Neural progenitor cell (in vitro differentiated cells): ENCODE results near the gene PHEX. TPM values are rescaled to one million over a fixed set of nuclear protein-coding genes. Genes with fewer than 3 reads are reported as not detected.

Experiments used
- DNase-seq: peaks from one replicate; pipeline ENCODE4 v3.0.0-alpha.2; 2016; ENCODE audit warnings: low spot score
- H2AFZ ChIP-seq: fragments of 200-600 bp; sonication (generic); replicated peaks from 2 replicates; pipeline ENCODE4 v1.6.1; 2016; ENCODE audit warnings: antibody characterized with exemption
- H3F3A ChIP-seq: fragments of 200-600 bp; sonication (generic); 2 replicates; pipeline ENCODE4 v1.6.1; 2016; ENCODE audit warnings: antibody characterized with exemption, low read depth
- H3K27ac ChIP-seq: fragments of 200-600 bp; sonication (generic); 2 replicates; pipeline ENCODE4 v1.5.1; 2016; ENCODE audit warnings: mild to moderate bottlenecking
- H3K27me3 ChIP-seq: fragments of 200-600 bp; sonication (generic); 2 replicates; pipeline ENCODE4 v1.6.1; 2016; ENCODE audit warnings: mild to moderate bottlenecking, moderate library complexity
- H3K36me3 ChIP-seq: fragments of 200-600 bp; sonication (generic); 2 replicates; pipeline ENCODE4 v1.5.1; 2016
- H3K4me1 ChIP-seq: fragments of 200-600 bp; sonication (generic); 2 replicates; pipeline ENCODE4 v1.6.1; 2016; ENCODE audit warnings: mixed run types
- H3K4me2 ChIP-seq: fragments of 200-600 bp; sonication (generic); 2 replicates; pipeline ENCODE4 v1.6.1; 2016
- H3K4me3 ChIP-seq: fragments of 200-600 bp; sonication (generic); 2 replicates; pipeline ENCODE4 v1.5.1; 2016
- H3K79me2 ChIP-seq: fragments of 200-600 bp; sonication (generic); 2 replicates; pipeline ENCODE4 v1.6.1; 2016; ENCODE audit warnings: low read depth
- H3K9ac ChIP-seq: fragments of 200-600 bp; sonication (generic); 2 replicates; pipeline ENCODE4 v1.6.1; 2016
- H3K9me3 ChIP-seq: fragments of 200-600 bp; sonication (generic); 2 replicates; pipeline ENCODE4 v1.5.1; 2016; ENCODE audit warnings: low read depth
- H4K20me1 ChIP-seq: fragments of 200-600 bp; sonication (generic); 2 replicates; pipeline ENCODE4 v1.6.1; 2016; ENCODE audit warnings: low read depth
- H3K27ac Mint-ChIP-seq: 3 replicates; pipeline ENCODE4 v1.8.0; 2021; ENCODE audit warnings: mixed read lengths
- H3K27me3 Mint-ChIP-seq: 2 replicates; pipeline ENCODE4 v1.8.0; 2022; ENCODE audit warnings: low read depth, mild to moderate bottlenecking, inconsistent platforms, moderate library complexity, mixed read lengths; ENCODE audit not compliant: insufficient read depth
- H3K36me3 Mint-ChIP-seq: 3 replicates; pipeline ENCODE4 v1.8.0; 2021; ENCODE audit warnings: mixed read lengths
- H3K4me1 Mint-ChIP-seq: 3 replicates; pipeline ENCODE4 v1.8.0; 2021; ENCODE audit warnings: mixed read lengths
- H3K4me3 Mint-ChIP-seq: 3 replicates; pipeline ENCODE4 v1.8.0; 2021; ENCODE audit warnings: mild to moderate bottlenecking, moderate library complexity, mixed read lengths
- H3K9me3 Mint-ChIP-seq: 3 replicates; pipeline ENCODE4 v1.8.0; 2020; ENCODE audit warnings: mixed read lengths
- CTCF ChIP-seq: fragments of 200-600 bp; sonication (generic); IDR thresholded peaks from 2 replicates; pipeline ENCODE4 v1.5.1; 2017; ENCODE audit warnings: antibody characterized with exemption, mild to moderate bottlenecking
- EZH2 ChIP-seq: fragments of 200-600 bp; sonication (generic); IDR thresholded peaks from 2 replicates; pipeline ENCODE4 v1.6.1; 2017; ENCODE audit warnings: antibody characterized with exemption, mild to moderate bottlenecking, moderate library complexity
- EZH2phosphoT487 ChIP-seq: fragments of 200-600 bp; sonication (generic); IDR thresholded peaks from 2 replicates; pipeline ENCODE4 v1.6.1; 2017; ENCODE audit warnings: antibody characterized with exemption
- total RNA-seq: library from RNA; depleted of rRNA; stranded (reverse); fragments of >200 nt; gene quantifications from 2 replicates; pipeline ENCODE4 v1.2.3, GENCODE V29; 2015; ENCODE audit warnings: low replicate concordance

The PHEX gene
- total RNA-seq, 1 donor from 2014 or later: 0.07 TPM

- no peak overlapping the region for H3K4me2 ChIP-seq
- TF ChIP-seq EZH2 (no peak), EZH2phosphoT487 (no peak), CTCF (no peak)
- H2AFZ ChIP-seq: no peak overlapping the region
- Mint-ChIP-seq H3K27me3 (no peaks in the 10 kb centered on the region), H3K4me1 (peaks cover 3% of the 10 kb centered on the region), H3K27ac (no peak overlapping the region), H3K4me3 (no peak overlapping the region), H3K36me3 (no peaks in the 10 kb centered on the region), H3K9me3 (no peaks in the 10 kb centered on the region)
- H3K27me3 ChIP-seq: no peaks in the 10 kb centered on the region
- no peaks in the 10 kb centered on the region for H3K79me2 ChIP-seq
- no peaks in the 10 kb centered on the region for H4K20me1 ChIP-seq
- H3K9ac ChIP-seq: no peak overlapping the region
- no peak overlapping the region for H3K27ac ChIP-seq
- no peaks in the 10 kb centered on the region for H3F3A ChIP-seq
- no peaks in the 10 kb centered on the region for H3K4me1 ChIP-seq
- DNase-seq: no peak
- no peaks in the 10 kb centered on the region for H3K9me3 ChIP-seq
- no peak overlapping the region for H3K4me3 ChIP-seq
- no peaks in the 10 kb centered on the region for H3K36me3 ChIP-seq
Observed at GRCh38 chrX:22069586-22069985, 37.5 kb downstream of the PHEX start.

GRCh38 chrX:22073928-22074327 is 41.8 kb downstream of the PHEX start:
- no peak overlapping the region for H2AFZ ChIP-seq
- no peak for DNase-seq
- H3K27ac ChIP-seq: no peak overlapping the region
- H3K4me1 Mint-ChIP-seq: peaks cover 3% of the 10 kb centered on the region
- H3K4me3 ChIP-seq: no peak overlapping the region
- no peaks in the 10 kb centered on the region for H3K27me3 Mint-ChIP-seq
- H3K4me3 Mint-ChIP-seq: no peak overlapping the region
- no peak for TF ChIP-seq CTCF
- TF ChIP-seq EZH2: no peak
- no peak for TF ChIP-seq EZH2phosphoT487
- no peaks in the 10 kb centered on the region for H3F3A ChIP-seq
- H3K36me3 ChIP-seq: no peaks in the 10 kb centered on the region
- no peaks in the 10 kb centered on the region for H3K36me3 Mint-ChIP-seq
- H3K4me1 ChIP-seq: no peaks in the 10 kb centered on the region
- no peak overlapping the region for H3K4me2 ChIP-seq
- H3K27ac Mint-ChIP-seq: no peak overlapping the region
- no peaks in the 10 kb centered on the region for H3K9me3 ChIP-seq
- H3K79me2 ChIP-seq: no peaks in the 10 kb centered on the region
- H3K27me3 ChIP-seq: no peaks in the 10 kb centered on the region
- no peaks in the 10 kb centered on the region for H4K20me1 ChIP-seq
- H3K9ac ChIP-seq: no peak overlapping the region
- H3K9me3 Mint-ChIP-seq: no peaks in the 10 kb centered on the region

GRCh38 chrX:22078117-22078516 is 46.0 kb downstream of the PHEX start:
- H3K27ac Mint-ChIP-seq: no peak overlapping the region
- no peak overlapping the region for H3K4me3 Mint-ChIP-seq
- Histone ChIP-seq H3K27me3 (no peaks in the 10 kb centered on the region), H4K20me1 (no peaks in the 10 kb centered on the region), H3K4me2 (no peak overlapping the region), H2AFZ (no peak overlapping the region), H3F3A (no peaks in the 10 kb centered on the region), H3K4me1 (no peaks in the 10 kb centered on the region), H3K27ac (no peak overlapping the region), H3K79me2 (no peaks in the 10 kb centered on the region), H3K9me3 (no peaks in the 10 kb centered on the region), H3K4me3 (no peak overlapping the region), H3K36me3 (no peaks in the 10 kb centered on the region), H3K9ac (no peak overlapping the region)
- no peaks in the 10 kb centered on the region for H3K36me3 Mint-ChIP-seq
- H3K27me3 Mint-ChIP-seq: no peaks in the 10 kb centered on the region
- DNase-seq: no peak
- H3K9me3 Mint-ChIP-seq: no peaks in the 10 kb centered on the region
- H3K4me1 Mint-ChIP-seq: no peaks in the 10 kb centered on the region
- no peak for TF ChIP-seq EZH2phosphoT487
- no peak for TF ChIP-seq EZH2
- TF ChIP-seq CTCF: no peak
